ENCODE results near the gene IKZF1. TPM values are rescaled to one million over a fixed set of nuclear protein-coding genes. Genes with fewer than 3 reads are reported as not detected.
A peak's percentile ranks its signal among the peaks of the same experiment; 100 is the strongest.

The IKZF1 gene
- 0.61 TPM for polyA plus RNA-seq (2013, experiment 1 of 2)
- polyA plus RNA-seq (2013, experiment 2 of 2) = 0.66 TPM

GRCh38 chr7:50304129-50304910 is at the start of gene IKZF1:
IKZF1 (plus strand) TSS chr7:50304716; CDS start chr7:50319062, 14,346 bp downstream.
- no CpG with 5 or more reads among the region's 107 CpGs for WGBS, 2 donors (ENCODE audit: extremely low coverage in 2 of 2, insufficient read length in 2 of 2, insufficient replicate concordance in 1 of 2)

GRCh38 chr7:50261593-50261992 is 42.9 kb upstream of the IKZF1 start:
- H3K4me3 ChIP-seq (ENCODE audit: low read length in 2 of 2) = no peak overlapping the region
- H2AK5ac ChIP-seq (ENCODE audit: low read depth, low read length) = no peak overlapping the region
- no peak overlapping the region for H3K18ac ChIP-seq (ENCODE audit: low read length)
- no peak overlapping the region for H2AFZ ChIP-seq (ENCODE audit: low read length)
- H4K8ac ChIP-seq (ENCODE audit: low read depth, low read length) = no peak overlapping the region
- H2BK12ac ChIP-seq (ENCODE audit: low read length) = no peak overlapping the region
- no peaks in the 10 kb centered on the region for H3K9me3 ChIP-seq (replicated peaks in 1 of 2; ENCODE audit: control insufficient read depth in 2 of 2, insufficient read depth in 1 of 2, low read depth in 1 of 2, low read length in 2 of 2)
- no peaks in the 10 kb centered on the region for H3K36me3 ChIP-seq (replicated peaks in 1 of 2; ENCODE audit: control insufficient read depth in 2 of 2, insufficient read depth in 2 of 2, low read length in 2 of 2)
- H3K27ac ChIP-seq (replicated peaks; ENCODE audit: low read length) = no peak overlapping the region
- no peak overlapping the region for H2BK5ac ChIP-seq (ENCODE audit: low read length)
- no peak overlapping the region for H2BK120ac ChIP-seq (ENCODE audit: low read depth, low read length)
- no peaks in the 10 kb centered on the region for H3K4me1 ChIP-seq (ENCODE audit: control insufficient read depth in 2 of 2, insufficient read depth in 1 of 2, low read depth in 1 of 2, low read length in 2 of 2)
- no peak overlapping the region for H3K4me2 ChIP-seq (ENCODE audit: insufficient read depth, low read length, poor library complexity, severe bottlenecking)
- no peak overlapping the region for H3K23ac ChIP-seq (ENCODE audit: low read depth, low read length, poor library complexity)
- H4K91ac ChIP-seq (ENCODE audit: low read depth, low read length, poor library complexity) = no peak overlapping the region
- H3K27me3 ChIP-seq (ENCODE audit: control insufficient read depth in 3 of 3, insufficient read depth in 3 of 3, low read depth in 1 of 3, low read length in 3 of 3) = peaks cover 0 to 2% (median 0%) of the 10 kb centered on the region in 3 experiments
- no peak for DNase-seq (ENCODE audit: low spot score)
- no peak overlapping the region for H3K4ac ChIP-seq (ENCODE audit: low read length)
- H3K79me1 ChIP-seq (ENCODE audit: low read depth, low read length) = no peaks in the 10 kb centered on the region
- no peak overlapping the region for H3K9ac ChIP-seq (ENCODE audit: low read depth, low read length, poor library complexity)
- no CpG with 5 or more reads among the region's 1 CpG for WGBS, 2 donors (ENCODE audit: extremely low coverage in 2 of 2, insufficient read length in 2 of 2, insufficient replicate concordance in 1 of 2)
- no peak overlapping the region for H2BK15ac ChIP-seq (ENCODE audit: low read length)
- H3K14ac ChIP-seq (ENCODE audit: low read length) = no peak overlapping the region

More at GRCh38 chr7:50304129-50304910, at the start of gene IKZF1:
- Histone ChIP-seq H2BK12ac (ENCODE audit: low read length) (no peak within 1 kb of the TSS), H3K36me3 (replicated peaks in 1 of 2; ENCODE audit: control insufficient read depth in 2 of 2, insufficient read depth in 2 of 2, low read length in 2 of 2) (no peaks in the 10 kb centered on the region), H2AFZ (ENCODE audit: low read length) (peak within 1 kb of the TSS; percentile 96), H3K4me3 (ENCODE audit: low read length in 2 of 2) (peak within 1 kb of the TSS; percentile 62 to 90), H3K4ac (ENCODE audit: low read length) (no peak within 1 kb of the TSS), H3K4me2 (ENCODE audit: insufficient read depth, low read length, poor library complexity, severe bottlenecking) (peak within 1 kb of the TSS; percentile 90), H3K14ac (ENCODE audit: low read length) (no peak within 1 kb of the TSS), H4K8ac (ENCODE audit: low read depth, low read length) (no peak within 1 kb of the TSS), H3K79me1 (ENCODE audit: low read depth, low read length) (no peaks in the 10 kb centered on the region), H2BK120ac (ENCODE audit: low read depth, low read length) (no peak within 1 kb of the TSS), H2BK15ac (ENCODE audit: low read length) (no peak within 1 kb of the TSS), H3K4me1 (ENCODE audit: control insufficient read depth in 2 of 2, insufficient read depth in 1 of 2, low read depth in 1 of 2, low read length in 2 of 2) (peaks cover 6 to 22% of the 10 kb centered on the region in 2 donors), H3K27me3 (ENCODE audit: control insufficient read depth in 3 of 3, insufficient read depth in 3 of 3, low read depth in 1 of 3, low read length in 3 of 3) (peaks cover 5 to 48% (median 43%) of the 10 kb centered on the region in 3 experiments), H2AK5ac (ENCODE audit: low read depth, low read length) (no peak within 1 kb of the TSS), H3K23ac (ENCODE audit: low read depth, low read length, poor library complexity) (no peak within 1 kb of the TSS), H3K9ac (ENCODE audit: low read depth, low read length, poor library complexity) (peak within 1 kb of the TSS; percentile 84), H3K18ac (ENCODE audit: low read length) (peak within 1 kb of the TSS; percentile 74), H3K27ac (replicated peaks; ENCODE audit: low read length) (no peak within 1 kb of the TSS), H2BK5ac (ENCODE audit: low read length) (no peak within 1 kb of the TSS), H4K91ac (ENCODE audit: low read depth, low read length, poor library complexity) (no peak within 1 kb of the TSS), H3K9me3 (replicated peaks in 1 of 2; ENCODE audit: control insufficient read depth in 2 of 2, insufficient read depth in 1 of 2, low read depth in 1 of 2, low read length in 2 of 2) (peaks cover 6 to 10% of the 10 kb centered on the region in 2 donors)
- no peak for DNase-seq (ENCODE audit: low spot score)

GRCh38 chr7:50262446-50262845 is 42.1 kb upstream of the IKZF1 start:
- Histone ChIP-seq H3K4ac (ENCODE audit: low read length) (no peak overlapping the region), H3K27ac (replicated peaks; ENCODE audit: low read length) (no peak overlapping the region), H3K27me3 (ENCODE audit: control insufficient read depth in 3 of 3, insufficient read depth in 3 of 3, low read depth in 1 of 3, low read length in 3 of 3) (peaks cover 0 to 2% (median 0%) of the 10 kb centered on the region in 3 experiments), H3K36me3 (replicated peaks in 1 of 2; ENCODE audit: control insufficient read depth in 2 of 2, insufficient read depth in 2 of 2, low read length in 2 of 2) (no peaks in the 10 kb centered on the region), H3K4me3 (ENCODE audit: low read length in 2 of 2) (no peak overlapping the region), H2BK12ac (ENCODE audit: low read length) (no peak overlapping the region), H3K23ac (ENCODE audit: low read depth, low read length, poor library complexity) (no peak overlapping the region), H3K9ac (ENCODE audit: low read depth, low read length, poor library complexity) (no peak overlapping the region), H3K14ac (ENCODE audit: low read length) (no peak overlapping the region), H2AFZ (ENCODE audit: low read length) (no peak overlapping the region), H2BK120ac (ENCODE audit: low read depth, low read length) (no peak overlapping the region), H3K79me1 (ENCODE audit: low read depth, low read length) (no peaks in the 10 kb centered on the region), H3K9me3 (replicated peaks in 1 of 2; ENCODE audit: control insufficient read depth in 2 of 2, insufficient read depth in 1 of 2, low read depth in 1 of 2, low read length in 2 of 2) (no peaks in the 10 kb centered on the region), H2BK5ac (ENCODE audit: low read length) (no peak overlapping the region), H4K91ac (ENCODE audit: low read depth, low read length, poor library complexity) (no peak overlapping the region), H2AK5ac (ENCODE audit: low read depth, low read length) (no peak overlapping the region), H3K4me1 (ENCODE audit: control insufficient read depth in 2 of 2, insufficient read depth in 1 of 2, low read depth in 1 of 2, low read length in 2 of 2) (no peaks in the 10 kb centered on the region), H2BK15ac (ENCODE audit: low read length) (no peak overlapping the region), H4K8ac (ENCODE audit: low read depth, low read length) (no peak overlapping the region), H3K4me2 (ENCODE audit: insufficient read depth, low read length, poor library complexity, severe bottlenecking) (no peak overlapping the region), H3K18ac (ENCODE audit: low read length) (no peak overlapping the region)
- no peak for DNase-seq (ENCODE audit: low spot score)
- WGBS, 2 donors (ENCODE audit: extremely low coverage in 2 of 2, insufficient read length in 2 of 2, insufficient replicate concordance in 1 of 2) = no CpG with 5 or more reads among the region's 2 CpGs

- no peak overlapping the region for H3K4ac ChIP-seq (ENCODE audit: low read length)
- WGBS, 2 donors (ENCODE audit: extremely low coverage in 2 of 2, insufficient read length in 2 of 2, insufficient replicate concordance in 1 of 2) = no CpG with 5 or more reads among the region's 1 CpG
- H3K9me3 ChIP-seq (replicated peaks in 1 of 2; ENCODE audit: control insufficient read depth in 2 of 2, insufficient read depth in 1 of 2, low read depth in 1 of 2, low read length in 2 of 2) = no peaks in the 10 kb centered on the region
- H4K91ac ChIP-seq (ENCODE audit: low read depth, low read length, poor library complexity) = no peak overlapping the region
- no peak overlapping the region for H2BK12ac ChIP-seq (ENCODE audit: low read length)
- H3K4me2 ChIP-seq (ENCODE audit: insufficient read depth, low read length, poor library complexity, severe bottlenecking) = no peak overlapping the region
- no peaks in the 10 kb centered on the region for H3K79me1 ChIP-seq (ENCODE audit: low read depth, low read length)
- H2AK5ac ChIP-seq (ENCODE audit: low read depth, low read length) = no peak overlapping the region
- no peak overlapping the region for H3K14ac ChIP-seq (ENCODE audit: low read length)
- no peak overlapping the region for H3K9ac ChIP-seq (ENCODE audit: low read depth, low read length, poor library complexity)
- H3K36me3 ChIP-seq (replicated peaks in 1 of 2; ENCODE audit: control insufficient read depth in 2 of 2, insufficient read depth in 2 of 2, low read length in 2 of 2) = no peaks in the 10 kb centered on the region
- H3K27me3 ChIP-seq (ENCODE audit: control insufficient read depth in 3 of 3, insufficient read depth in 3 of 3, low read depth in 1 of 3, low read length in 3 of 3) = peaks cover 0 to 2% (median 0%) of the 10 kb centered on the region in 3 experiments
- no peak overlapping the region for H3K27ac ChIP-seq (replicated peaks; ENCODE audit: low read length)
- no peak overlapping the region for H3K23ac ChIP-seq (ENCODE audit: low read depth, low read length, poor library complexity)
- no peak overlapping the region for H3K4me3 ChIP-seq (ENCODE audit: low read length in 2 of 2)
- no peaks in the 10 kb centered on the region for H3K4me1 ChIP-seq (ENCODE audit: control insufficient read depth in 2 of 2, insufficient read depth in 1 of 2, low read depth in 1 of 2, low read length in 2 of 2)
- no peak overlapping the region for H2BK15ac ChIP-seq (ENCODE audit: low read length)
- H2BK120ac ChIP-seq (ENCODE audit: low read depth, low read length) = no peak overlapping the region
- no peak overlapping the region for H4K8ac ChIP-seq (ENCODE audit: low read depth, low read length)
- no peak overlapping the region for H2BK5ac ChIP-seq (ENCODE audit: low read length)
- no peak overlapping the region for H2AFZ ChIP-seq (ENCODE audit: low read length)
- no peak for DNase-seq (ENCODE audit: low spot score)
- H3K18ac ChIP-seq (ENCODE audit: low read length) = no peak overlapping the region
Measured at GRCh38 chr7:50262916-50263690, 41.4 kb upstream of the IKZF1 start.
